Central memory CD4-positive, alpha-beta T cell (primary cell): Measurements from ENCODE around the gene ZNF366.

Experiments used
- DNase-seq: peaks from one replicate; pipeline ENCODE4 v3.0.0; 2022

Gene ZNF366

DNA sequence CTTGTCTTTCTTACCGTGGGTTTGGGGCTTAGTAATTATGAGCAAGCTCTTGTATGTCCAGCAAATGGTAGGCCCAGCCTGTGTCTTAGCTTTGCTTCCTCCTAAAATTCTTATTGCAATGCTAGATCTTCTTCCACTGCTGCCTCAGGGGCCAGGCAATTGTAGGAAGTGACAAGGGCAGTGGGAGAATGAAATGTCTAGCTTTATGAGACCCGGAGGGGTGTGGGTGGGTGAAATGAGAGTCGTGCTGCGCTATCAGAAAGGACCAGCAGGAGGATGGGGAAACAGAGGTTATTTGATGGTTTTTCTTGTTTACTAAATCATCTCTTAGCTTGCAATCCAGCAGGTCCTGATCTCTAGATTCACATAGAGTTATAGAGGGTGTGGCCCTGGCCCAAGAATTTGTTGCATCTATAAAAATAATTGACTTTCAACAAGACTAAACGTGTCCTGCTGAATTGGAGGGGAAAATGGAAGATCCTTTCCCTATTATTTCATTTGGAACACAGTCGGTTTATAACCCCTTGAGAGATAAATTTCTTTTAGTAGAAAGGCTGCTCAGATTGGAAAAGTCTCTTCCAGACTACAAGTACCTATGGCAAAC, 43.7 kb downstream of the ZNF366 start:
- no peak for DNase-seq

DNA sequence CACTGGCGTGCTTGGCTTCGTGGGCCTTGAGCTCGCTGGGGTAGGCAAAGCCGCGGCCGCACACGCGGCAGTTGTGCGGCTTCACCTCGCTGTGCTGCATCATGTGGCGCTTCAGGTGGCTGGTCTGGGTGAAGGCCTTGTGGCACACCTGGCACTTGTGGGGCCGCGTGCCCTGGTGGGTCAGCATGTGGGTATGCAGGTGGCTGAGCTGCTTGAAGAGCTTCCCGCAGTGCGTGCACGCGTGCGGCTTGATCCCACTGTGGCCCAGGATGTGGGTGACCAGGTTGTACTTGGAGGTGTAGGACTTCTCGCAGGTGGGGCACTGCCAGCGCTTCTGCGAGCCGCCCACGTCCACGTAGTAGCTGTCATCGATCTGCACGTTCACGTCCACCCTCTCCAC, 46.8 kb downstream of the ZNF366 start:
- no peak for DNase-seq

DNA sequence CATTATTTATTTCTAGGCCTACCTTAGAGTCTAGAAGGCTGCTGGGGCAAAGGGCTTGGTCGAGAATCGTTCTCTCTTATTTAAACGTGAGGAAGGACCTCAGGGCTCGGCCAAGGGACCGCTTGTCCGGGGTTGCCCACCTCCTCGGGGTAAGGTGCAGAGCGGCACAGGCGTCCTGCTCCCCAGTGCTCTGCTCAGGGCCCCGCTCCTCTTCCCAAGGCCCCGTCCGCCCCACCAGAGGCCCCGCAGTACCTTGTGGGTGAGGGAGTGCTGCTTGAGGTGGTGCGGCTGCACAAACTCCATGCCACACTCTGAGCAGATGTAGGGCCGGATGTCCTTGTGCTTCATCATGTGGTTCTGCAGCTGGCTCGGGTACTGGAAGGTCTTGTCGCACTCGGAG, 47.3 kb downstream of the ZNF366 start:
- no peak for DNase-seq

DNA sequence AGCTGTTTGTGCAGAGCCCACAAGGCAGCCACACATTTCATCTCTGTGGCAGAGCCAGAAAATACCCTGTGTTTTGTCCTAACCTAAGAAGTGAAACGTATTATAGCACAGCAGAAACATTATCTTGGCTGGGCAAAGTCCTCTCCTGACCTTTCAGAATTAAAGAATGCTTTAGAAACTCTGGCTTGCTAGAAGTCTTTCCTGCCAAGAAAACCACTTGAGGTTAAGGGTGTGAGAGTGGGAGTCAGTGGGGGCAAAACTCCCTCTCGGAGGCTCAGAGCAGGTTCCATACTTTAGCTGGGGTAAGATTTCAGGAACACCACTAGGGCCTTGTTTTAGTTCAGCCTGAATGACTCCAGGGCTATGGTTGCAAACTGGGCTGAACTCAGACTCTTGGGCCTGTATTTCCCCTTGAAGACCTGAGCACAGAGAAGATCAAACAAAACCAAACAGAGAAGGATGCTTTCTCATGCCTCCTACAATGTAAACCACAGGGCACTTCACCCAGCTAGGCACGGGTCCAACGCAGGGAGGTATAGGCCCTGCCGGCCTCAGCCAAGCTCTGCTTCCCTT, 48.0 kb downstream of the ZNF366 start:
- DNase-seq = no peak

DNA sequence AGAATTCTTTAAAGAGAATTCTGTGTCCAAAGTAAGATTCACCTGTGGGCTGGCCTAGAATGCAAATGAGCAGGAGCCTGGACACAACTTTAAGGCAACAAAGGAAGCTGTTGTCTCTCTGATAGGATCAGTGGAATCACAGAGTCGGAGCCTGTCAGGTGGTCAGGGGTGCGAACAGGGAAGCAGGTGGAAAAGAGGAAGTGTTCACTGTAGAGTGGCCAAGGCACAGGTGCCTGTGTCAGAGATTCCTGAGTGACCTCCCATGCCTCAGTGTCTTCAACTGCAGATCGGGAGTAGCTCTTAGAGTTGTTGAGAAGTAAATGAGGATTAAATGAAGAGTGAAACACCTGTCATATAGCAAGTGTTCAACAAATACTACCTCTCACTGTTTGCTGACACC, 48.8 kb downstream of the ZNF366 start:
- DNase-seq = no peak

DNA sequence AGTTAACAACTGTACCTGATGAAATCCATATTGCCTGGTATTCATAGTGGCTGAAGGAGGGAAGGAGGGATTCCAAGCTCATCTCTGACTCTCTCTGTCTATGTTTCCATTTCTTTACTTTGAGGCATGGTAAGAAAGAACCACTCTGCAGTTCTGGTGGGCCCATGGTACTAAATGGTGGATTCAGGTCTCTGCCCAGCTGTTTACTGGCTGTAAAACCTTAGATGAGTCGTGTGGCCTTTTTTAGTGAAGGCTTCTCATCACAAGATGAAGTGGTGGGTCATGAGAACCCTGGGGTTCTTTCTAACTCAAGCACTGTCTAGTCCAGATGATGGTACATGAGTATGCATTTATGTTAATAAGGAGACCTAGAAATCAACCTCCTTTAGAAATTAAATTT, 49.7 kb downstream of the ZNF366 start:
- DNase-seq = no peak

DNA sequence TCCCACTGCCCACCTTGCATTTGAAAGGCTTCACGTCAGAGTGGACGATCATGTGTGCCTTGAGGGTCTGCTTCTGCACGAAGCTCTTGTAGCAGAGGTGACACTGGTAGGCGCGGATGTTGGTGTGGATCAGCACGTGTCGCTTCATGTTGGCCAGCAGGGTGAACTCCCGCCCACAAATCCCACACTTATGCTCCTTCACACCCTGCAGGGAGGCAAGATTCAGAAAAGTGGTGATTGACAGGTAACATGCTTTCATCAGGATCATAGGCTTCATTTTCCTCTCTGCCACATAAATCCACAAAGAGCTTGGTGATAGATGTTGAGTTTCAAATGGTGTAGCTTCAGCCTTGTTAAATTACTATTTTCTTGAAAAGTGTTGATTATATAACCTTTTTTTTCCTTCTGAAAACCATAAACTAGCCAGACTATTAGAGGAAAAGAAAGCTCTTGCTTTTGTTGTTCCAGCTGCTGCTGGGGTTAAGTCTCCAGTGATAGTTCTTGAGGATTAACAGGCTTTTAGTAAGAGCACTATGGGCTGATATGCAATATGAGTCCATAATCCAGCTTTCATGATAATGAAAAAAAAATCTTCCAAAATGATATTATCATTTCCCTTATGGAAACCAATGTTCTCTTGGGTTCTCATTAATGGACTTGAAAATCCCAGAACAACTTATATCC, 50.7 kb downstream of the ZNF366 start:
- no peak for DNase-seq

DNA sequence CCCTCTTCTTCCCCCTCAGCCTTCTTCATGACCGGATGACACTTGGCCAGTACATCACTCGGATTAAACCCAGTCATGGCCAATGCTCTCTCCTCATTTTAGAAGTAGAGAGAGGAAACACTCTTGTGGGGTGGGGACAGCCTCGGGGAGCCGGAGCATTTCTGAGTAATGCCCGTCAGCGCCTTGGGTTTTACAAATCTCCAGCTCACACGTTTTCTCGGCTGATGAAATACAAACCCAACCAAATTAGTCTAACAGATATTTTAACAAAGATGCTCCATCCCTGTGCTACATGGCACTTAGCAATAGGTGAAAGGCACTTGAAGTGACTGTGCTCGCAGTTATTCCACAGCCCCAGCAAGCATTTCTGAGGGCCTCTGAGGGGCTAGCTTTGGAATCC, 51.7 kb downstream of the ZNF366 start:
- no peak for DNase-seq

DNA sequence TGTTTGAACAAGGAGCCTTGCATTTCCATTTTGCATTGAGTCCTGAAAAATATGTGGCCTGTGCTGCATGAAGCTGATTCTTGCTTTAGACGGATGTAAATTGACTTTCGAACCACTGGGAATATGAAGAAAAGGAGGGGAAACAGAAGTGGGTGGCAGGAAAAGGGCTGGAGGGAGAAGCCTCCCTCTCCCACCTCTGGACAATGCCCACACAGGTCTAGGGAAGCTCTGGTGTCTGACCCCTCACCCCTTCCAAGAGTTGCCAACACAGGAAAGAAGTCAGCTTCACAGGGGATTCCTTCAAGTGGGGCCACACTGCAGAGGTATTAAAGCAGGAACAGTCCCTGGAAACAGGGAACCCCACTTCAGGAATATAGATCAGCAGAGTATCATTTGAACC, 52.2 kb downstream of the ZNF366 start:
- no peak for DNase-seq

DNA sequence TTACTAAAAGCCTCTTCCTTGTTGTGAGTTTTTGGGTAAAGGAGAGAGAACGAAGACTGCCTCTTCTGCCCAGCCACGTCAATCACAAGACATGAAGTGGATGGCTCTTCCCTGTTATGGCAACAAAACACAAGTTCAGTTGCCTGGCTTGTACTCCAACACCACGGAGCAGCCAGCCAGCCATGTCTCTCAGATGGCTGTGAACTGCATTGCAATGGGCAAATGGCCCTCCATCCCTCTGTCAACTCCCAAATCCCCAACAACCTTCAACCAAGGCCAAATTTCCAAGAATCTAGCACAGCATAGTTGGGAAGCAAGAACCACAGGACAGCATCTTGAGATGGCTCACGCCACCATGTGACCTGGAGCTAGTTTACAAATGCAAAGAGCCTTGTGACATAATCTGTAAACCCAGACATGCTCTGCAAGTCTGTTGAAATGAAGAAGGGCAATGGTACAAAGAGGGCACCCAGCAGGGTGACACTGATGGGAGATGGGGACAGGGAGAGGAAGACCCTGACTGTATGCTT, 53.9 kb downstream of the ZNF366 start:
- DNase-seq = no peak

DNA sequence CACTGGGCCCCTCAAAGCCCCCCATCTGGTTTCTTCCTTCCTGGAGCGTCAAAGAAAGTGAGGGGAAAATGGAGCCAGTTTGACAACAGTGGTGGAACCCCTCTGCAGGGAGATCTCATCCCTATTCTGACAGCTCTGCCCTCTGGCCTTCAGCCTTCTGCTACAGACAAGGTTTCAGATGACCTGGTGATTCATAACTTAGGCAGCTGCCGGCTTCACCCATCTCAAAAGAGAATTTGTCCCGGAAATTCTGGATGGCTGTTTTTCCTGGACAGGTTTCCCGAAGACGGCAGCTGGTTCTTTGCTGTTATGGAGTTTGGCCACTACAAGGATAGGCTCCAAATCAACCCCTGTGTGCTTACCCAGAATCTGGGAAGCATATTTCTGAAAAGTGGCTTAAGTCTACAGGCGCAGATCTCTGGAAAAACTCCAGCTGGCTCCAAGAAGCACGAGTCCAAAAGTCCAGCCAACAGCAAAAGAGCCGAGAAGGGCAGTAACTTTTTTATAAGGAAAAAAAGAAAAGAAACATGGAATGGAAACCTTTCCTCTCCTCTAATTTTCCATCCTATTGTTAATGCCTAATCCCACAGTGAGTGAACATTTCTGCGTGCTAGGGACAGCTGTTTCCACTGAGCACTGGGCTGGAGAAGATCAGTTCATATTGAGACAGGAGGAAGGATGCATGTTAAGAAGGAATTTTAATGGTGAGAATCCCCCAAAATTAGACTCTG, 54.5 kb downstream of the ZNF366 start:
- no peak for DNase-seq

DNA sequence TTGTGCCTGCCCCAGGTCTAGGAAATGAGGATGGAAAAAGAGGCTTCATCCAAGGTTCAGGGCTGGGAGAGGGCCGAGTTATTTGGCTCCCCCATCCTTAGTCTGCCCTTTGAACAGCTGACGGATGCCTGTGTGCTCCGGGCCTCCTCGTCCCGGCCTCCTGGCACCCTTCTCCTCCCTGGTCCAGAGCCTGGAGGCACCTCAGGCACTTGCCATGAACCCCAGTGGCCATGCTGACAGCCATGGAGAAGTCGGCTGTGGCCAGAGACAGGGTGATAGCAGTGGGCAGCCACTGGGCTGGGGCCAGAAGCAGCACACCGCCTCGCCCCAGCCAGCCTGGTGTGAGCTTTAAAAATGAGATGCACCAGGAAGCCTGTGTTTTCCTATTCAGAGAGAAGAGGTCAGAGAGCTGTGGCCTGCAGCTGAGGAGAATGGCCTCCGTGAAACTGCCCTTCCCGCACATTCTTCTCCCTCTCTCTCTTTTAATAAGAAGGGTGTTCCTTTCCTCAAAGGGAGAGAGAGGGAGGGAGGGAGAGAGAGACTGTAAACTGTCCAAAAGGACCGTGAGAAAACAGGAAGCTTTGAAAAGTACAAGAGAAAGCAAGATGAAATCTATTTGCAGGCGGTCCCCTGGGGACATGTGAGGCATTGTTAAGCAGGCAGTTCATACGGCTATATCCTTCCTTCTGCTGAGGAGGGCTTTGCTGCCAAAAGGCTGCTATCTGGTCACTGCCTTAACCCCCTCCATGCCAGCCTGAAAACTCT, 55.3 kb downstream of the ZNF366 start:
- DNase-seq = no peak

DNA sequence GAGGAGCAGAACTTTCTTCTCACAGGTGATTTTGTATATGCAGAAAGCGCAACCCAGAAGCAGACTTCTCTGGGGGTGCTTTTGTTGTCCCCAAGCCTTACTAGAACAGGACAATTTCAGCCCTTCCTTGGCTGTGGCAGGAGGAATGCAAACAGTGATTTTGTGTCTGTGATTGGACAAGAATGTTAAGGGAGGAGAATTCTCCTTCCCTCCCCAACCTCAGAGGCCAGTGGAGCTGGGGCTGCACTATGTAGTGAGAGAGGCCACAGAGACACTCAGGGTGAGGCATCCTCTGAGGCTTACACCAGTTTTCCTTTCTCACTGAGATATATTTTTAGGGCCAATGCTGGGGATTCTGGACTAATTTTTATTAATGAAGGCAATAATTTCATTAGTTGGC, 58.8 kb downstream of the ZNF366 start:
- DNase-seq = no peak

DNA sequence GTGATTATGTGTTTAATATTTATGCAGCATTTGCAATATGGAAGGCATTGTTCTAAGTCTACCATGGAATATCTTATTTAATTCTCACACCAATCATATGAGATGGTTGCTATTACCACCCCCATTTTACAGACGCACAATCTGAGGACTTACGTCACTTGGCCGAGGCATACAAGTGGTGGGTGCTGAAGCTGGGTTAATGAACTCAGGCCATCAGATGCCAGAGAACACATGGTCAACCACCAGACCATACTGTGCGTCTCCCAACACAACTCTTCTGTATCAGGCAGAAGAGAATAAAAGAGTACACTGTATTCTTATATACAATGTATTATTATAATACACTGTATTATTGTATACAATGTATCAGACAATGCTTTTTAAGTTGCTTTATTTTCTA, 59.5 kb downstream of the ZNF366 start:
- DNase-seq = no peak

DNA sequence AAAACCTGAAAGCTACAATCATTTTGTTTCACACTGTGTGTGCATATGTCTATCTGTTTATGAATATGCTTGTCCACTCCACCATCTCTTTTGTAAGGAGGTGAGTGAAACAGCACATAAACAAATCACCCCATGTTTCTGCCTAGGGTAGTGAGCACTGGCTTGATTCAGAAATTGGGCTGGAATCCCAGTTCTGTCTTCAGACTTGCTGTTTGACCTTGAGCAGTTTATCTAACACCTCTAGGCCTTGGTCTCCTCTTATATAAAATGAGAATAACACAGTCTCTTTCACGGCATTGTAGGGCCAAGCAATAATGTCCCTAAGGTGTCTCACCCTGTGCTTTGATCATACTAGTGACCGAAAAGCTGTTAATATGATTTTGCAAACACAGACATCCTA, 61.2 kb downstream of the ZNF366 start:
- DNase-seq = no peak

DNA sequence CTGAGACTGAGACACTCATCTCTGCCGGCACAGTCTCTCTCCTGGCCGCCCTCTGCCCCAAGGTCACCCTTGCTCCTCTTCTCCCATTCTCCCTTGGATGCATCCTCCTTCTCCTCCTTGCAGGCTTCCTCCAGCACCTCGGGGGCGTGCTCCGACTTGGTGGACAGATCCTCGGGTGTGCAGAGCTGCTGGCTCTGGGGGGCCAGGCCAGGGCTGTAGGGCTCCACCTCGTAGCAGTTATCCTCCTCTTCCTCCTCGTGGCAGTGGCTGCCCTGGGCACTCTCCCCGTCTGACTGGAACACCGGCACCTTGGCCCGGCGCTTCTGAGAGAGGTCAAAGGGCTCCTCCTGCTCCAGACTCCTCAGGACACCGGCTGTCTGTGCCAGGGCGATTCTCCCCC, 63.3 kb downstream of the ZNF366 start:
- no peak for DNase-seq

DNA sequence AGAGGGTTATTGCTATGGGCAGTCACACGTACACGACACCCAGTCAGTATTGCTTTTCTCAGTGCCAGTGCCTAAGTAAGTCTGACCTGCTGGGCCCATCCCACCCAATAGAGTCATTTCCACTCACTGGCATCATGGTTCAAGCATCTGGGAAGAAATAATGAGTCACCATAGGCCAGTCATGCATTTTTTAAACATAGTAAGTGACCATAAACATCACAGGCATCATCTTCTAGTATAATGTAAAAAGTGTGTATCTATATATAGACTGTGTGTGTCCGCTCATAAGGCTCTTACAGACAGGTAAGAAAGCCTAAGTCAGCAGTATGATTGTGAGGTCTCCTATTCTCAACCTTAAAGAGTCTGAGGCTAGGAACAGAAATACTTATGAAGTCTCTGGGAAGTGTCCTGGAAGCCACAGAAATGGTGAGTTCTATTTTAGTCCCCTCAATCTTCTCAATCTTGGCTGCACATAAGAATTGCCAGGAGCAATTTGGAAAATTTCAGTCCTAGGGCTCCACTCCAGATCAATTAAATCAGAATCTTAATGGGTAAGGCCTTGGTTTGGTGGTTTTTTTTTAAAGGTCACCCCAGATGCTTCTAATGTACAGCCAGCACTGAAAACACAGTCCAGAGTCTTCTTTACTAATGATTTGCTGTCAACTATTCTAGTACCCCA, 65.2 kb downstream of the ZNF366 start:
- no peak for DNase-seq

DNA sequence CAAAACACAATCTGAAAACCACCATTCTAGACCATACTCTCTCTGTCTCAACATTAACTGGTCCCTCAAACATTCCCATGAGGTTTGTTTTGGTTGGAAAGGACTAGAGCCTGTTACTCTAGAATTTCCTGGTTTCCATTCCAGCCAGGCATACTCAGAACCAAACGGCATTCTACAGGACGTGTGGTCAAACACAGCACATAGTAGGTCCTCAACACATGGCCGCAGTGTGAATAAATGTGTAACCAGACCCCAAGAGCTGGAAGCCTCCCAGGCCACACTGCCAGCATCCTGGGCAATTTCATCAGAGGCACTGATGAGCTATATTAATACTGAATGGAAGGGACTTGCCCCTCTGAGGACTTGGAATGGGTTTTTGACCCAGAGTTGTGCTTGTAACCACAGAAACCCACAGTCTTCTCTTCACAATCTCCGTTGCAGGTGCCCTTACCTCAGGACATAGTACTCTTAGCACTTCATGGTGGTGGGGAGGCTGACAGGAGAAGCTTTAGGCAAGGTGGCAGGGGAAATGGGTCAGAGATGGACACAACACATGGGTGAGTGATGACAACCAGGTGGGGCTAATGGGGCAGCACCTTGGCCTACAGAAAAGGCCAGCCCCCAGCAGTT, 66.0 kb downstream of the ZNF366 start:
- DNase-seq = no peak

DNA sequence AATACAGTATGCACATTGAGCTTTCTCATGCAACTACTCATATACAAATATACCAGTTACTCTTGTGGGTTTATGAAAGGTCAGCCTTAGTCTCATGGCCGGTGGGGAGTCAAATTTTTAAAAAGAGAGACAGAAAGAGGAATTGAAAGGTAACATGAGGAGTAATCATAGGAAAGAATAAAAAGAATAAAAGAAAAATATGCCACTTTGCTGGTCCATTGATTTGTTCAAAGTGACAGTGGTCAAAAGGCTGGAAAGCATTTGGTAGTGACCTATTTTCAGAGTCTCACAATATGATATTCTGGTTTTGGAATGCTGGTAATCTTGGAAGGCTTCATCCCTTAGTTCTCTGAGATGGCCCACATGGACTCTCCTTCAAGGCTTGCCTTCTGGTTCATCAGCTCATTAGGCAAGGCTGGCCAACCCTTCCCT, 67.0 kb downstream of the ZNF366 start:
- no peak for DNase-seq

DNA sequence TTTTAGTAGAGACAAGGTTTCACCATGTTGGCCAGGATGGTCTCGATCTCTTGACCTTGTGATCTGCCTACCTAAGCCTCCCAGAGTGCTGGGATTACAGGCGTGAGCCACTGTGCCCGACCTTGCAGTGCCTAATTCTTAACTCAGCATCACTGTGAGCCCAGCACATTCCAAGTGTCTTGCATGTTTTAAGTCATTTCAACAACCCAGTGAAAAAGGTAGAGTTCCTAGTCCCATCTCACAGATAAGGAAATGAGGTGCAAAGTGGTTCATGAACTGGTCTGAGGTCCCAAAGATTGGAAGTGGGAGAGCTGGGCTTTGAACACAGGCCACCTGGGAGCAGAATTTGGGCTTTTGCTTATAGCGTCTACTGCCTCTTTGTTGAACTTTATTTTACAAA, 68.0 kb downstream of the ZNF366 start:
- no peak for DNase-seq

DNA sequence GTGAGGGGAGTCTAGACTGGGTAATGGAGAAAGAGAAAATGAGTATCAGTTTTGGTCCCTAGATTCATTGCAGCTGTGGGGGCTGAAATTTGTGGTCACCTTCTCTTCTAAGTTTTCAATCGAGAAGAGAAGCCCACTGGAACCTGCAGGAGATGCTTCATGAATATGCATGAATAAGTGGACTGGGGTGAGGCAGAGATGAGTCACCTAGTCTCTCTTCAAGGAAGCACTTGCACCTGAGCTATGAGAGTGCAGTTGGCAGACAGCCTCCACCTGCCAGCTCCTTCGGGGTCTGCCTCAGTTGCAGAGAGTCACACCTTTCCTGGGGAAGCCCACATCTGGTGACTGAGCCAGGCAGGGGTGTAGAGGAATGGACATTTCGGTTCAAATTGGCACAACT, 69.1 kb downstream of the ZNF366 start:
- DNase-seq = no peak
